ENCODE measurements around the gene BTG1.

Gene BTG1

DNA sequence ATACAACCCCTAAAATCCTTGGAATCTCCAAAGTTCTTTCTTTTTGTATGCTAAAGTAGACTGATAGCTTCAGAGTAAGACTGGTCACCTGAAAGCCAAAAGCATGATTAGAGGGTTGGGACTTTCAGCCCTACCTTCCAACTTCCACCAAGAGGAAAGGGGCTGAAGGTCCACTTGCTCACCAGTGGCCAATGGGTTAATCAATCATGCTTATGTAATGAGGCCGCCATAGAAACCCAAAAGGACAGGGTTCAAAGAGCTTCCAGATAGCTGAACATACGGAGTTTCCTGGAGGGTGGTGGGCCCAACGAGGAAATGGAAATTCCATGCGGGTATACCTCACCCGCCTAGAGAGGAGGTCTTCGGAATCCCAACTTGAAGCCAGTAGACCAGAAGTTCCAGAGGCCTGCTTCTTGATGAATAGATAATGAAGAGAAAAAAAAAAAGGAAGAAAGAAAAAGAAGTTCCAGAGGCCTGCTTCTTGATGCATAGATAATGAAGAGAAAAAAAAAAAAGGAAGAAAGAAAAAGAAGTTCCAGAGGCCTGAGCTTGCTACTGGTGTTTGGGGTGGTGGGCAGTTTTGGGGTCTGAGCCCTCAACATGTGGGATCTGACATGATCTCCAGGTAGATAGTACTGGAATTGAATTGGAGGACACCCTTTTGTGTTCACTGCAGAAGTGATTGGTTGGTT is 11.2 kb upstream of the BTG1 start:
- no peak overlapping the region for H3K4me3 ChIP-seq (ENCODE audit: low read depth, low read length)
- no peak for TF ChIP-seq CTCF (IDR thresholded peaks at IDR 0.05; ENCODE audit: low read depth, low read length, missing control alignments)
- in situ Hi-C loops (cut with HindIII; ENCODE audit: low sequenced_read_pairs) = no loop called here
- DNase-seq (ENCODE audit: low read depth) = no peak

DNA sequence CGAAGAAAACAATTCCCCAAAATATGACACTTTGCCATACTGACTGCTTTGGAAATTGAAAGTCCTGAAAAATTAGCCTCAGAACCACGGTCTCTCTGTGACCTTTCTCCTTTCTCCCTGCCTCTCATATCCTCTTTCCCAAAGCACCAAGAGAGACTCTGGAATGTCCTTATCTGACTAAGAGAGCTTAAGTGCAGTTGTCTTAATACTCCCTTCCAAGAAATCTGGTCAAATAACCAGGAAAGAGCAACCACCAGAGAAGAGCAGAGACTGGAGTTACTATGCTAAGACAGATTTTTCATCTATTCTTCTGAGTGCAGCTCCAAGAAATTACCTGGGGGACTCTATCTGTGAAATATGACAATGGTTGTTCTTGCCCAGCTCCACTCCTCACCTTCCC is 10.5 kb upstream of the BTG1 start:
- no peak for TF ChIP-seq CTCF (IDR thresholded peaks at IDR 0.05; ENCODE audit: low read depth, low read length, missing control alignments)
- no peak for DNase-seq (ENCODE audit: low read depth)
- no peak overlapping the region for H3K4me3 ChIP-seq (ENCODE audit: low read depth, low read length)
- in situ Hi-C loops (cut with HindIII; ENCODE audit: low sequenced_read_pairs) = no loop called here

DNA sequence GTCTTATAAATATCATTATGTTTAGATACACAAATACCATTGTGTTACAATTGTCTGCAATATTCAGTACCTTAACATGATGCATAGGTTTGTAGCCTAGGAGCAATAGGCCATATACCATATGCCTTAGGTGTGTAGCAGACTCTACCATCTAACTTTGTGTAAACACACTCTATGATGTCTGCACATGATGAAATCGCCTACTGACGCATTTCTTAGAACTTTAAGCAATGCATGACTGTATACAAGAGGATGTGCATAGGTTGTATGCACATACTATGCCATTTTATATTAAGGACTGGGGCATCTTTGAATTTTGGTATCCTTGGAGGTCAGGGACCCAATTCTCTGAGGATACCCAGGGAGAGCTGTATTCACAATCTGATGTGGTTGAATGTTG is 10.1 kb upstream of the BTG1 start:
- DNase-seq (ENCODE audit: low read depth) = no peak

GRCh38 chr12:92151916-92152315 is 6.3 kb upstream of the BTG1 start:
- no peak for TF ChIP-seq CTCF (IDR thresholded peaks at IDR 0.05; ENCODE audit: low read depth, low read length, missing control alignments)
- no peak overlapping the region for H3K4me3 ChIP-seq (ENCODE audit: low read depth, low read length)
- no peak for DNase-seq (ENCODE audit: low read depth)
- in situ Hi-C loops (cut with HindIII; ENCODE audit: low sequenced_read_pairs) = no loop called here

More for the DNA sequence above, 10.1 kb upstream of the BTG1 start:
- TF ChIP-seq CTCF (IDR thresholded peaks at IDR 0.05; ENCODE audit: low read depth, low read length, missing control alignments) = no peak
- in situ Hi-C loops (cut with HindIII; ENCODE audit: low sequenced_read_pairs) = no loop called here
- H3K4me3 ChIP-seq (ENCODE audit: low read depth, low read length) = no peak overlapping the region

DNA sequence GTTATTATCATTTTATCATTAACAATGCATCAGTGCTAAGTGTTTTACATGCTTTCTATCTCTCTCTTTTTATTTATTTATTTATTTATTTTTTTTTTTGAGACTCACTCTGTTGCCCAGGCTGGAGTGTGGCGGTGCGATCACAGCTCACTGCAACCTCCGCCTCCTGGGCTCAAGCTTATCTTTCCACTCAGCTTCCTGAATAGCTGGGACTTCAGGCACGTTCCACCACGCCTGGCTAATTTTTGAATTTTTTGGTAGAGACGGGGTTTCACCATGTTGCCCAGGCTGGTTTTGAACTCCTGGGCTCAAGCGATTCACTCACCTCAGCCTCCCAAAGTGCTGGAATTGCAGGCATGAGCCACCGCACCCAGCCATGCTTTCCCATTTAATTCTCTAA is 3.9 kb upstream of the BTG1 start:
- in situ Hi-C loops (cut with HindIII; ENCODE audit: low sequenced_read_pairs) = no loop called here
- H3K4me3 ChIP-seq (ENCODE audit: low read depth, low read length) = no peak overlapping the region
- no peak for TF ChIP-seq CTCF (IDR thresholded peaks at IDR 0.05; ENCODE audit: low read depth, low read length, missing control alignments)
- DNase-seq (ENCODE audit: low read depth) = no peak

DNA sequence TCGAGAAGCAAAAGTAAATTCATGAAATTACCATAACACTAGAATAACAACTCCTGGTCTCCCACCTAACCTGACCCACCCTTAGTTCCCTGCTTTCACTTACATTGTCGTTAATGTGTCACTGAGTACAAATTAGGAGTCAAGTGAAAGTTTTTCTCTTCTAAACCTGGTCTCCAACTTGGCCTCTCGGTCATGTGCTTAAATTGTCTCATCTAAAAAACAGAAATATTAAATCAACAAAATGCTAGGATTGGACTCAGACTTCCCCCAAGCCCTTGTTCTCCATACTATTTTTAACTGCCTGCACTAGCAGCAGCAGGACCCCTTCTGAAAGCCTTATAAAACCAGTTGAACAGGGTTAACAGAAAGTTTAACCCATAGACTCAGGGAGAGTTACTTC is 1.8 kb upstream of the BTG1 start:
- in situ Hi-C loops (cut with HindIII; ENCODE audit: low sequenced_read_pairs) = no loop called here
- no peak for DNase-seq (ENCODE audit: low read depth)
- H3K4me3 ChIP-seq (ENCODE audit: low read depth, low read length) = no peak overlapping the region
- TF ChIP-seq CTCF (IDR thresholded peaks at IDR 0.05; ENCODE audit: low read depth, low read length, missing control alignments) = no peak
